Neural progenitor cell (in vitro differentiated cells): ENCODE results near the gene ZC3H4.

Experiments
- CTCF ChIP-seq: fragments of 200-600 bp; sonication (generic); IDR thresholded peaks from 2 replicates; pipeline ENCODE4 v1.5.1; 2017; ENCODE audit warnings: antibody characterized with exemption, mild to moderate bottlenecking
- EZH2 ChIP-seq: fragments of 200-600 bp; sonication (generic); IDR thresholded peaks from 2 replicates; pipeline ENCODE4 v1.6.1; 2017; ENCODE audit warnings: antibody characterized with exemption, mild to moderate bottlenecking, moderate library complexity

GRCh38 chr19:47024502-47024901 is 89.1 kb downstream of the ZC3H4 start:
- TF ChIP-seq EZH2 (no peak), CTCF (no peak)
